Activated naive CD4-positive, alpha-beta T cell treated with anti-CD3 and anti-CD28 coated beads, Interleukin-2, amount 50 U/mL, for 72 hours (primary cell): ENCODE data around the gene C2orf81. TPM values are rescaled to one million over a fixed set of nuclear protein-coding genes. Genes with fewer than 3 reads are reported as not detected.
"Not testable (repeated sequence)": the region's sequence is repeated elsewhere in the genome, so short reads cannot be mapped to it uniquely, and the experiment has no call there.

Experiments
- ATAC-seq, 2 donors: fragments of 150-1000 bp; cut with Tn5 transposase; 2 replicates each; pipeline ENCODE4 v1.10.0; 2021; ENCODE audit warnings: mild to moderate bottlenecking in 2 of 2, moderate library complexity in 2 of 2
- DNase-seq, 2 donors: peaks; one replicate each; pipeline ENCODE4 v3.0.0; 2021 to 2022; ENCODE audit warnings: low spot score in 2 of 2
- H3K27ac Mint-ChIP-seq, 2 donors: one replicate each; pipeline ENCODE4 v1.8.0; 2022; ENCODE audit warnings: mild to moderate bottlenecking in 2 of 2, mixed read lengths in 2 of 2
- H3K36me3 Mint-ChIP-seq, 2 donors: one replicate each; pipeline ENCODE4 v1.8.0; 2022; ENCODE audit warnings: mixed read lengths in 2 of 2
- H3K9me3 Mint-ChIP-seq, 2 donors: one replicate each; pipeline ENCODE4 v1.8.0; 2022; ENCODE audit warnings: mixed read lengths in 2 of 2
- total RNA-seq, 2 donors: library from RNA; stranded (reverse); gene quantifications; one replicate each; pipeline ENCODE4 v1.2.3, GENCODE V29; 2022

C2orf81 gene
- total RNA-seq, 2 donors from 2014 or later: 2.1 to 6.4 TPM

DNA sequence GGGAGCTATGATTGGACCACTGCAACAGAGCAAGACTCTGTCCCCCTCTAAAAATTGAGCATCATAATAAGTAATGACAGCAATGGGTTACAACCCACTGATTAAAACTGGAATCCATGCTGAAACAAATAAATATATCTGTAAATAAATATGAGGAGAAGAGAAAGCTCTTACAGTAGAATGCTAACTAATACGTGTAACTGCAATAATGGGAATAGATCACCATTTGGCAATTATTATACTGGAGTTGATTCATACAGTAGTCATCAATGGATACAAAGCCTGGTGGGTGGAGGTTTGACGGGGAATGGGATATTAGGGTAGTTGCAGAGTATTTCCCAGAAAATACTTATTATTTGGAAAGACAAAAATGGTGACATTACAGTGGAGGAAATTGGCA lies 27.4 kb upstream of the C2orf81 start:
- Mint-ChIP-seq H3K27ac (no peak overlapping the region), H3K36me3 (no peaks in the 10 kb centered on the region), H3K9me3 (no peaks in the 10 kb centered on the region)
- ATAC-seq (no peak), DNase-seq (no peak)

DNA sequence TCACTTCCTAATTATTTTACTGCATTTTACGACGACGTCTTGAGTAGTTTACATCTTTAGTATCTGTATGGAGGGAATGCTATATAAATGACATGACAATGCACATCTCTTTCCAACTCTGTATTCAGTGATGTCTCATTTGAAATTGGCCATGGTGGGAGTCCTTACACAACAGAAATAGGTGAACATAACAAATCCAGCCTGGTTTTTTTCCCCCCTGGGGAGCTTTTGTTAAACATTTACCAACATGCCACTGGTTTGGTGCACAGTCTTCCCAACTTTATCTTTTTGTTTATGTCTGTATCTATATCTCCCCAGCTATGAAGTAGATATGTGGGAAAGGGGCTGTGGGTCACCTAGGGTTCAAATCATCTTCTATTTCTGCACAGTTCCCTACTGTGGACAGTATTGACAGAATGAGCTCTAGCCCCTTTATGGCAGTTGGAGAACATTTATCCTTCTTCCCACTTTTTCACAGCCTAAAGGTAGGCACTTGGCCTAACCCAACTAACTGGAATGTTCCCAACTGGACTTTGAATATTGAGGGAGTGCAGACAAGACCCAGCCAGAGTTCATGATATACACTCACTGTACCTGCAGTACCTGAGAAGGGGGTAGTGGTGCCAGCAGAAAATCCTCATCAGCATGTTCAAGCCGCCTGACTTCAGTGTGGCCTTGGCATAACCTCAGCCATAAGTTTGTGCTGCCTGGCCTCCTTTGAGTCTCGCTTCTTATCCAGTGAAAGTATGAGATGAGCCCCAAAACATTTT lies 26.0 kb upstream of the C2orf81 start:
- ATAC-seq (no peak), DNase-seq (no peak)
- no peak overlapping the region for H3K27ac Mint-ChIP-seq
- H3K36me3 Mint-ChIP-seq: peaks cover 0 to 1% of the 10 kb centered on the region in 2 donors
- H3K9me3 Mint-ChIP-seq: no peaks in the 10 kb centered on the region

DNA sequence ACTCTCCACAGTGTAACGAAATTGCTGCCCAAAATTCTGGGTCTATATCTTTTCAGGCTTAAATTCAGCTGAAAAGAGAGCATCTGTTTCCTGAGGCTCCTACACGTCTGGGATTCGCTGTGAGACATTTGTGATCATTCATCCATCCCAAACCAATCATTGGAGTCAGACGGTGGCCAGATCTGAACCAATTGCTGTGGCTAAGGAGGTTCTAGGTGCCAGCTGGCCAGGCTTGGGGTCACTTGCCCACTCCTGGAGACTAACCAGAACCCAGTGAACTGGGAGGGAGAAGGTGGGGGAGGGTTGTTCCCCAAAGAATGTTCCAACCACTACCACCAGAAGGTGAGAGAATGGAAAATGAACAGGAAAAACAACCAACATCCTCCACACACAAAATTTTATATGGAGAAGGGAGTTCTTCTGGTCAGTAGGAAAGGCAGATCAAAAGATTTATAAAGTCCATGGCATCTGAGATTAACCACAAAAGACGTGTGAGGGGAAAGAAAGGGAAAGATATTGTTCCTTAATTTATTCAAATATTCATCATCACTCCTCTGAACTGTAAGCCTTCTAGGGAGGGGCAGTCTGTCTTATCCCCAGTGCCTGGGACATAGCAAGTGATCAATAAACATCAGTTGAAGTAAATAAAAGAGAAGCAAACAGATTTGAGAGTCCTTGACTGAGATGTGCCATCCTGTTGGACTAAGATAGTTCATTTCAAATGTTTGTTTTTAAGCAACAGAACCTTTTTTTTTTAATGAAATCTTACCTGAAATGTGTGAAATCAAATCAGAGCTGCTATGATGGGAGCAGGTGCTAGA lies 23.3 kb upstream of the C2orf81 start:
- ATAC-seq (no peak), DNase-seq (no peak)
- H3K27ac Mint-ChIP-seq: no peak overlapping the region
- no peaks in the 10 kb centered on the region for H3K9me3 Mint-ChIP-seq
- peaks cover 0 to 5% of the 10 kb centered on the region in 2 donors for H3K36me3 Mint-ChIP-seq

DNA sequence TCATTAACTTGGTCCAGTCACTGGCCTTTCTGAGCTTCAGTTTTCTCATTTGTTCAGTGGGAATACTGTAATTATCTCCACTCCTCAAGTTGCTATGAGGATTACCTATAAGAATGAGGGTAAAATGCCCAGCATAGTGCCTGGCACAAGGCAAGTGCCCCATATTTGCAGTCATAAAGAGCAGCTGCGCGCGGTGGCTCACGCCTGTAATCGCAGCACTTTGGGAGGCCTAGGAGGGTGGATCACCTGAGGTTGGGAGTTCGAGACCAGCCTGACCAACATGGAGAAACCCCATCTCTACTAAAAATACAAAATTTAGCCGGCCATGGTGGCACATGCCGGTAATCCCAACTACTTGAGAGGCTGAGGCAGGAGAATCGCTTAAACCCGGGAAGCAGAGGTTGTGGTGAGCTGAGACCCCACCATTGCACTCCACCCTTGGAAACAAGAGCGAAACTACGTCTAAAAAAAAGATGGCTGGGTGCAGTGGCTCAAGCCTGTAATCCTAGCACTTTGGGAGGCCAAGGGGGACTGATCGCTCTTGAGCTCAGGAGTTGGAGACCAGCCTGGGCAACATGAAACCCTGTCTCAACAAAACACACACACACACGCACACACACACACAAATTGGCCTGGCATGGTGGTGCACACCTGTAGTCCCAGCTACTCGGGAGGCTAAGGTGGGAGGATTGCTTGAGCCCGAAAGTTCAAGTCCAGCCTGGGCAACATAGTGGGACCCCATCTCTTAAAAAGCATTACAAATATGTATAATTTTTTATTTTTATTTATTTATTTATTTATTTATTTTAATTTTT lies 21.3 kb upstream of the C2orf81 start:
- ATAC-seq, H3K36me3 Mint-ChIP-seq, H3K27ac Mint-ChIP-seq, H3K9me3 Mint-ChIP-seq, DNase-seq: not testable (repeated sequence)

DNA sequence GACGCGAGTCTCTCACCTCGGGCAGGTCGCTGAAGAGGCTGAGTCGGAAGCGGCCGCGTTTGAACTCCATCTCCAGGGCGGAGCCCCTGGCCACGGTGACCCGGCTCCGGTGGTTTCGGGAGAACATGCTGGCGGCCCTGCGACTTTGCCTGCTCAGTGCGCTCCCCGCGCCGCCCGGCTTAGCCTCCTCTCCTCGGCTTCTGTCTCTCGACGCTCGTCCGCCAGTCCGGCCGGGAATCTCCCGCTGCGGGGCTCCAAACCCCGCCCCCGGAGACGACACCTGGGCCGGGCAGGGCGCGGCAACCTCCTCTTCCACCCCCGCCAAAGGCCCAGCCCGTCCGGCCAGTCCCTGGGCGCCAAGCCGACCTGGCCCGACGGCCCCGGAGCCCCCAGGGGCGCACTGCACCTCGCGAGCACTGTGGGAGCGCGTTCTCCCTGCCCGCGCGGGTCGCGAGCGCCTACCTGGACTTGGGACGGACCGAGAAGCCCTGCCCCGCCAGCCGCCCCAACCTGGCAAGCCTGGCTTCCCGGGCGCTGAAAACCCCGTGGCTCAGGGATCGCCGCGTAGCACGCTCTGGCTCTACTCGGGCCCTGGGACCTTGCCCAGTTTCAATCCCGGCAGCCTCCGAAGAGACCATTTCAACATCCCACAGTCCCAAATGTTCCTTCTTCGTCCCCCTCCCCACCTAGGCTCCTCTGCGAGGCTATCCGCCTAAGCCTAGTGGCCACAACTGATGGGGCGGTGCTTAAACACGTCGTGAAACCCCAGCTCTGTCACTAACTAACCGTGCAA lies 20.5 kb upstream of the C2orf81 start, which contains the start of gene RTKN:
Gene RTKN (minus strand): TSS at position 248 of the 793 bp plus-strand sequence. CDS start 121 bp downstream, at position 127.
- ATAC-seq (peak; percentile 47 to 86), DNase-seq (no peak)
- Mint-ChIP-seq H3K9me3 (no peaks in the 10 kb centered on the region), H3K36me3 (peaks cover 0 to 5% of the 10 kb centered on the region in 2 donors), H3K27ac (peak within 1 kb of the TSS in 1 of 2 donors; percentile 14)

DNA sequence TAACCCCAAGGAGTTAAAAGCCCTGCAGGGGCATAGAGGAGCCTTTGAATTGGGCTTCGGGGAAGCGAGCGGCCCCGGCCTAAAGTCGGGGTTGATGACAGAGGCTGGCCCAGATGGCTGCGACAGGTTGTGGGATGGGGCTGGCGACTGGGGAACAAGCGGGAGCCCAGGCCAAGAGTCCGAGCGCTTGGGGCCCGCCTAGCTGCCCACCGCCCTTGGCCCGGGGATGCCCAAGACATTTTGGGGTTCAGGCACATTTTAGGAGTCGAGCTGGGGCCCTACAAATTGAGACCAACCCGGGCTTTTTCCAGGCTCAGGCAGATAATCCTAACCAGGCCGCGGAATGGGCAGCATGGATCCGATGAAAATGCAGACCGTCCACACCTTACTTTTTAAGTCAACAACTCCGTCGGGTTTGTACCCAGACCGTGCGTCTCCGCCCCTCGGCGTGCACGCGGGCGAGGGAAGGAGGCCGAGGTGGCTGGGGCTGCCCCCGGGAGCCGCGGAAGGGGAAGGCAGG lies 19.8 kb upstream of the C2orf81 start:
- H3K27ac Mint-ChIP-seq: no peak overlapping the region
- no peaks in the 10 kb centered on the region for H3K9me3 Mint-ChIP-seq
- DNase-seq: no peak
- no peak for ATAC-seq
- peaks cover 0 to 5% of the 10 kb centered on the region in 2 donors for H3K36me3 Mint-ChIP-seq

DNA sequence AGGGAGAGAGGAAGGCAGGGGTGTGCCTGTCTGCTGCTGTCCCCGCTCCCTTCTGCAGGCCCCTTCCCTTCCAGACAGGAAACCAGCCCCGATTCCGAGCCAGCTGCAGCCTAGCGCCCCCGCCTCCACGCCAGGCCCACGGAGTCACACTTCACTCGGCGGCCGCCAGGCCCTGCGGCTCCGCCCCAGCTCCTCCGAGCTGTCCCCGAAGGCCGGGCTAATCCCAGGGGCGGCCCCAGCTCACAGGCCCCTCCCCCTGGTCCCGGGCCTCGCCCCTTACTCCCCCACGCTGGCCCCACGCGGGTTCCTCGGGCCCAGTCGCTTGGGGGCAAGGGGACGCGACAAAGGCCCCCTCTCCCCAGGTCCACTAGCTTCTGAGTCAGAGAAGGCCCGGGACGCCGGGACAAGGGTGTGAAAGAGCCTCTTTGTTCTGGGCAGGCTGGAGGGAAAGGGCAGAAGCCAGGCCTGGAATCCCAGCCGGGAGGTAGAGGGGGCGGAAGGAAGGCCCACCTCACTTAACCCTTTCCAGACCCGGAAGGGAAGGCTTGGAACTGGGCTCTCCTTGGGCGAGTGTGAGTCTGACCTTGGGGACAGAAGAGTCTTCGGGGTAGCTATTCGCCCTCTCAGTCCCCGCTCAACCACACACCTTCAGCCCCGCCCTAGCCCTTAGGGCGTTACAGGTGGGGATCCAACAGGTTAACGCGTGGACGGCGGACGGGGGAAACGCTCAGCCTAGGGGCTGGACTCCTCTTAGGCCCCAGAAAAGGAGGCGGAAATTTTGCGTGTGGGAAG lies 19.2 kb upstream of the C2orf81 start:
- DNase-seq: peak in 1 of 2 donors; percentile 59

DNA sequence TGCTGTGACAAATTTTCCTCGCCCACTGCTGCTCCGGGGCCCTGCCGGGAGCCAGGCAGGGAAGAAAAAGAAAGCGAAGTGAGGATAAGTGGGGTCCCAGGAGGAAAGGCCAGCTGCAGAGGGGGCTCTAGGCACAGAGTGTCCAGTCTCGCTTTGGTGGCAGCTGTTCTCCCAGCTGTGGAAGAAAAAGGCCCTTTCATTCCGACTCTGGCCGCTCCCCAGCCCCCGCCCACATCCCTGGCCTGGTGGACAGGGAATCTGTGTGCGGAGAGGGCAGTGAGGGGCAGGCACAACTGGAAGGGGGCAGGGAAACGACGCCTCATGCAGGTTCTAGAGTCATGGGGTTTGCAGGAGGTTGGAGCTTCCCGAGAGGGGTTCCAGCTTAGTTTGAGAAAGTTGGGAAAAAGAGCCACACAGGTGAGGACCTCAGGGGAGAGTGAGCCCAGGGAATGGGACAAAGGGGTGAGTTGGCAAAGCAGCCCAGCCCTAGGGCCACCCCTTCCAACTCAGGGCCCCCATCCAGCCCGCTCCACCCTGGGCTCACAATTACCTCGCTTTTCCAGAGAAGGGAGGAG lies 18.5 kb upstream of the C2orf81 start:
- H3K9me3 Mint-ChIP-seq: no peaks in the 10 kb centered on the region

More for the DNA sequence above, 19.2 kb upstream of the C2orf81 start:
- H3K36me3 Mint-ChIP-seq: peaks cover 0 to 5% of the 10 kb centered on the region in 2 donors
- peak overlapping the region in 1 of 2 donors; percentile 14 for H3K27ac Mint-ChIP-seq
- no peaks in the 10 kb centered on the region for H3K9me3 Mint-ChIP-seq
- ATAC-seq: peak; percentile 58 to 90

DNA sequence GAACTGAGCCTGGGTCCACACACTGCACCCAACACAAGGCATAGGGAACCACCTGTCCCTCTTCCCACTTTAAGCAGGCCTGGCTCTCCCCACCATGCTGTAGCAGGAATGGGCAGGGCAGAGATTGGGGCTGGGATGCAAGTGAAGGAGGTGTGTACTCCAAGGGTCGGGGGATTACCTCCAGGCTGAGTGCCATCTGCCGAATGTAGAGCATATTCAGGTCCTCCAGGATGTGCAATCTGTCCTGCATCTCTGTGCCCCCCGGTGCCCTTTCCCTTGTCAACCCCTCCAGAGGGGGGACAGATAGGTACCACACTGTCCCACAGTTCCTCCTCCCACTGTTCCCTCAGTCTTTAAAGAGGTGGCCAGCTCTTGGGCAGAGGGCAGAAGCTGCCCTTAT lies 18.0 kb upstream of the C2orf81 start:
- Mint-ChIP-seq H3K27ac (no peak overlapping the region), H3K9me3 (no peaks in the 10 kb centered on the region), H3K36me3 (peaks cover 0 to 5% of the 10 kb centered on the region in 2 donors)
- no peak for ATAC-seq
- no peak for DNase-seq

More for the DNA sequence above, 18.5 kb upstream of the C2orf81 start:
- ATAC-seq: no peak
- no peak overlapping the region for H3K27ac Mint-ChIP-seq
- no peak for DNase-seq
- peaks cover 0 to 5% of the 10 kb centered on the region in 2 donors for H3K36me3 Mint-ChIP-seq

DNA sequence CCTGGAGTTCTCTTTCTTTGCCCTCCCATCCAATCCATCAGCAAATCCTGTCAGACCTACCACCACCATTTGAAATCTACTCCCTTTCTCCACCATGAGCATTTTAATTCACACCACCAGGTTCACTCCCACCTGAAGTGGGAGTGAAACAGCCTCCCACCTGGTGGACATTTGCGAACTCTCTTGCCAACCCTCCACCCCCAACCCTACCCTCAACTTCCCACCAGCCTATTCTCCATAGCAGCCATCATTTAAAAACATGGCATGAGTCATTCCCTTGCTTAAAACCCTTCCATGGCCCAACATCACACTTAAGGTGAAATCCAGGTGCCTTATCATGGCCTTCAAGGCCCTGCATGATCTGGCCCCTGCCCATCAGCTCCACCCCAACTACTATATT lies 16.8 kb upstream of the C2orf81 start:
- peaks cover 0 to 5% of the 10 kb centered on the region in 2 donors for H3K36me3 Mint-ChIP-seq
- DNase-seq (no peak), ATAC-seq (no peak)
- H3K9me3 Mint-ChIP-seq: no peaks in the 10 kb centered on the region
- H3K27ac Mint-ChIP-seq: no peak overlapping the region

DNA sequence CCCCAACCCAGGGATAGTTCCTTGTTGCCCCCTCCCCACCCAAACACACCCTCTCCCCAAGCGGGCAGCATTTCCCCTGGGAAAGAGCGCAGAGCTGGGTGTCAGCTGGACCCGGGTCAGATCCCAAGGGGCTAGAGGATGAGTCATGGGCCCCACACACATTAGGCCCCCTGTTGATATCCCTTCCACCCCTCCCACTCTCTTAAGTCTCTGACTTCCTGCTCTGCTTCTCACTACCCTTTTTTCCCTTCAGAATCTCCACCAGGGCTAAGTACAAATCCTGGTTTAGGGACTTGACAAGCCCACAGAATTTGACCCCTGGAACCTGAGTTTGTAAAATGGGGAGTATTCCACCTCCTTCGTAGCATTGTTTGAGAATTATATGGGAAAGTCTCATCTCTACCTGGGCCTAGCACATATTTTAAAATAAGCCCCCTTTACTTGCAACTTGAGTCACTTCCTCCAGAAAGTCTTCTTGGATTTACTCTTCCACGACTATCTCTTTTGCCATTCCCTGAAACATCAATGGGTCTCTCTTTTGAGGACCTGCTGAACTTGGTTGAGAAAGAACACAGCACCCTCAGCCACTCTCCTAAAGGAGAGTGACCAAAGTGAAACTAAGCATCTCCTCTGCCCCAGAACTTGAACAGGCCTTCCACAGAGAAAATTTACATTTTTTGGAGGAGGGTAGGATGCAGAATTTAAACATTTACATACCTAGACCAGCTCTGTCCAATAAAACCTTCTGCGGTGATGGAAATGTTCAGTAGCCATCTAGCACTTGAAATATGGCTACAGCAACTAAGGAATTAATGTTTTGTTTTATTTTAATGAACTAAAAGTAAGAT lies 15.7 kb upstream of the C2orf81 start:
- no peaks in the 10 kb centered on the region for H3K9me3 Mint-ChIP-seq
- H3K36me3 Mint-ChIP-seq: peaks cover 0 to under 1% of the 10 kb centered on the region in 2 donors
- no peak overlapping the region for H3K27ac Mint-ChIP-seq
- no peak for ATAC-seq
- DNase-seq: no peak

DNA sequence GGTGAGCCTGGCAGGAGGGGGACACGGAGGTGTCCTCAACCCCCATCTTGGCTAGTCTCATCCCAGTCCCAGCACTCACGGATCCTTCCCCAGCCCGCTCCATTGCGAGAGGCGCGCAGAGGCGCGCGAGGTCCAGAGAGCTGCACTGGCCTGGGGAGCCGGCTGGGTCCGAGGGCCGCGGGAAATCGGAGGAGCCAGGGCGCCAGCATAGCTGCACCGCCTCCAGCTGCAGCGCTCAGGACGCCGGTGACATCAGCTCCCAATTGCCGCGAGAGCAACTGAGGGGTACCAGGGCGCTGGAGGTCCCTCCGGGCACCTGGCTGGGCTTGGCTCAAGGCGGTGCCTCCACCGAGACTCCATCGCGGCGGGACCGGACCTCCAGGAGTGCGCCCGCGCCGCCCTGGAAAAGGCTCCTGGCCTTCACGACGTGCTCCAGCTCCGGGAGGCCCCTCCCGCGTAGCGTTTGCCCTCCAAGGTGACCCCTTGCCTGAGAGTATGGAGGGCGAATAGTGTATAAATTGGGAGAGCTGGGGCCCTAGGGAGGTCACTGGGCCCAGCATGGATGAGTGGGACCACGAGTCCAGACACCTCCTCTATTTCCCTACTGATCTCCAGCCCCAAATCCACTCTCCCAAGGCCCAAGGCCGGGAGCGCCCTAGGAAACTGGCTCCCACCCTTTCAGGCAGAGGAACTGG lies 14.8 kb upstream of the C2orf81 start:
- DNase-seq: no peak
- Mint-ChIP-seq H3K9me3 (no peaks in the 10 kb centered on the region), H3K36me3 (no peaks in the 10 kb centered on the region), H3K27ac (no peak overlapping the region)
- ATAC-seq: no peak

DNA sequence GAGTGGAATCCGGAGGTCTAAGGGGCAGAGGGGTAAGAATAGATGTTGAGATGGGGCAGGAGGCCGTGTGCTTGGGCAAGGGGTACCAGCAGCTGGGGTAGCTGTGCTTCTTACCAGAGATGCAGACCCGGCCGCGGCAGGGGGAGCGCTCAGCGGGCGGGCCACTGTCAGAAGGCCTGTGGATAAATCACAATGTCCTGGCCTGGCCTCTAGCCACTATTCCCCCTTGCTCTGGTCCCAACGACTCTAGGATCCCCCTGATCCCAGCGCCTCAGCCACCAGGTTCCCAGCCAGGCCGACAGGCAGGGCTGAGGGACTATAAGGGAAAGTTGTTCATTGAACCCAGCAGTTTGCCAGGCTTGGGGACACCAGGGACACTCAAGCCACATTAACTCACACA lies 9.1 kb upstream of the C2orf81 start:
- Mint-ChIP-seq H3K36me3 (no peaks in the 10 kb centered on the region), H3K9me3 (no peaks in the 10 kb centered on the region), H3K27ac (peak overlapping the region in 1 of 2 donors; percentile 25)
- ATAC-seq (no peak), DNase-seq (no peak)
